Ectodermal cell (in vitro differentiated cells): ENCODE data around the gene PIP5K1C.
"Not testable (repeated sequence)": the region's sequence is repeated elsewhere in the genome, so short reads cannot be mapped to it uniquely, and the experiment has no call there.

Experiments used
- H3K27ac ChIP-seq: 2 replicates; pipeline ENCODE4 v1.7.0; 2013; ENCODE audit warnings: mild to moderate bottlenecking, low read depth, low read length; ENCODE audit not compliant: insufficient read depth, poor library complexity, severe bottlenecking
- H3K27me3 ChIP-seq: 2 replicates; pipeline ENCODE4 v1.7.0; 2013; ENCODE audit warnings: mild to moderate bottlenecking, low read length; ENCODE audit not compliant: insufficient read depth, control insufficient read depth, poor library complexity, severe bottlenecking
- H3K36me3 ChIP-seq: one replicate; pipeline ENCODE4 v1.7.0; 2013; ENCODE audit warnings: low read length; ENCODE audit not compliant: control insufficient read depth, insufficient read depth
- H3K4me1 ChIP-seq: one replicate; pipeline ENCODE4 v1.7.0; 2013; ENCODE audit warnings: low read length; ENCODE audit not compliant: control insufficient read depth, insufficient read depth
- H3K4me3 ChIP-seq: 2 replicates; pipeline ENCODE4 v1.7.0; 2013; ENCODE audit warnings: low read depth, low read length, control low read depth; ENCODE audit not compliant: insufficient read depth
- H3K9me3 ChIP-seq: 2 replicates; pipeline ENCODE4 v1.7.0; 2013; ENCODE audit warnings: mild to moderate bottlenecking, low read length, moderate library complexity; ENCODE audit not compliant: control insufficient read depth
- WGBS, 2 experiments: methylation state at CpG; one replicate each; pipeline ENCODE4 v1.1.7; 2013; ENCODE audit warnings: missing lambda C conversion rate in 2 of 2; 5-methylcytosine and 5-hydroxymethylcytosine counted together

Gene PIP5K1C

GRCh38 chr19:3651684-3652083 lies 48.6 kb downstream of the PIP5K1C start:
- no peaks in the 10 kb centered on the region for H3K9me3 ChIP-seq
- H3K36me3 ChIP-seq: peaks cover 8% of the 10 kb centered on the region
- H3K4me3 ChIP-seq: no peak overlapping the region
- WGBS, 2 experiments: 96% methylated on average over 33 of the region's 33 CpGs
- H3K27ac ChIP-seq: no peak overlapping the region
- no peaks in the 10 kb centered on the region for H3K27me3 ChIP-seq
- H3K4me1 ChIP-seq: no peaks in the 10 kb centered on the region

GRCh38 chr19:3649888-3650287 lies 50.4 kb downstream of the PIP5K1C start:
- Histone ChIP-seq H3K27me3 (no peaks in the 10 kb centered on the region), H3K4me3 (no peak overlapping the region), H3K9me3 (no peaks in the 10 kb centered on the region), H3K36me3 (peaks cover 7% of the 10 kb centered on the region), H3K27ac (no peak overlapping the region), H3K4me1 (no peaks in the 10 kb centered on the region)
- WGBS, 2 experiments: 92 to 93% methylated on average over 16 of the region's 16 CpGs

GRCh38 chr19:3648037-3648905 lies 52.0 kb downstream of the PIP5K1C start:
- Histone ChIP-seq H3K4me1 (no peaks in the 10 kb centered on the region), H3K9me3 (no peaks in the 10 kb centered on the region), H3K36me3 (peaks cover 7% of the 10 kb centered on the region), H3K4me3 (no peak overlapping the region), H3K27ac (no peak overlapping the region), H3K27me3 (no peaks in the 10 kb centered on the region)
- WGBS, 2 experiments: 94 to 95% methylated on average over 33 of the region's 33 CpGs

GRCh38 chr19:3647102-3647501 lies 53.2 kb downstream of the PIP5K1C start:
- WGBS, 2 experiments: 95 to 98% methylated on average over 5 of the region's 5 CpGs
- H3K4me3 ChIP-seq, H3K27ac ChIP-seq, H3K4me1 ChIP-seq, H3K27me3 ChIP-seq, H3K36me3 ChIP-seq, H3K9me3 ChIP-seq: not testable (repeated sequence)

- Histone ChIP-seq H3K9me3 (no peaks in the 10 kb centered on the region), H3K4me3 (no peak overlapping the region), H3K27me3 (no peaks in the 10 kb centered on the region), H3K4me1 (no peaks in the 10 kb centered on the region), H3K27ac (no peak overlapping the region), H3K36me3 (peaks cover 9% of the 10 kb centered on the region)
- 94 to 95% methylated on average over 23 of the region's 23 CpGs for WGBS, 2 experiments
Observed at GRCh38 chr19:3646336-3647092, 53.8 kb downstream of the PIP5K1C start.

- peaks cover 4% of the 10 kb centered on the region for H3K36me3 ChIP-seq
- H3K4me1 ChIP-seq: no peaks in the 10 kb centered on the region
- no peak overlapping the region for H3K27ac ChIP-seq
- H3K9me3 ChIP-seq: no peaks in the 10 kb centered on the region
- 92 to 93% methylated on average over 21 of the region's 21 CpGs for WGBS, 2 experiments
- no peaks in the 10 kb centered on the region for H3K27me3 ChIP-seq
- no peak overlapping the region for H3K4me3 ChIP-seq
Observed at GRCh38 chr19:3645726-3646125, 54.5 kb downstream of the PIP5K1C start.

GRCh38 chr19:3645067-3645396 lies 55.2 kb downstream of the PIP5K1C start:
- H3K27me3 ChIP-seq: no peaks in the 10 kb centered on the region
- no peak overlapping the region for H3K27ac ChIP-seq
- no peaks in the 10 kb centered on the region for H3K9me3 ChIP-seq
- 96 to 97% methylated on average over 11 of the region's 11 CpGs for WGBS, 2 experiments
- H3K36me3 ChIP-seq: peaks cover 4% of the 10 kb centered on the region
- H3K4me3 ChIP-seq: no peak overlapping the region
- no peaks in the 10 kb centered on the region for H3K4me1 ChIP-seq

GRCh38 chr19:3644351-3645066 lies 55.8 kb downstream of the PIP5K1C start:
- 94 to 95% methylated on average over 19 of the region's 19 CpGs for WGBS, 2 experiments
- H3K27me3 ChIP-seq: no peaks in the 10 kb centered on the region
- no peaks in the 10 kb centered on the region for H3K4me1 ChIP-seq
- H3K9me3 ChIP-seq: no peaks in the 10 kb centered on the region
- H3K4me3 ChIP-seq: no peak overlapping the region
- H3K27ac ChIP-seq: no peak overlapping the region
- peaks cover 7% of the 10 kb centered on the region for H3K36me3 ChIP-seq

GRCh38 chr19:3643674-3644313 lies 56.5 kb downstream of the PIP5K1C start:
- H3K4me3 ChIP-seq: no peak overlapping the region
- 88 to 91% methylated on average over 28 of the region's 28 CpGs for WGBS, 2 experiments
- H3K9me3 ChIP-seq: no peaks in the 10 kb centered on the region
- H3K4me1 ChIP-seq: no peaks in the 10 kb centered on the region
- H3K27me3 ChIP-seq: no peaks in the 10 kb centered on the region
- H3K27ac ChIP-seq: no peak overlapping the region
- peaks cover 11% of the 10 kb centered on the region for H3K36me3 ChIP-seq
